ENCODE results near the gene TMEM131L.
"Not testable (repeated sequence)": the region's sequence is repeated elsewhere in the genome, so short reads cannot be mapped to it uniquely, and the experiment has no call there.

The TMEM131L gene

GRCh38 chr4:153589703-153590595 lies 123.8 kb downstream of the TMEM131L start:
- DNase-seq: no peak

DNA sequence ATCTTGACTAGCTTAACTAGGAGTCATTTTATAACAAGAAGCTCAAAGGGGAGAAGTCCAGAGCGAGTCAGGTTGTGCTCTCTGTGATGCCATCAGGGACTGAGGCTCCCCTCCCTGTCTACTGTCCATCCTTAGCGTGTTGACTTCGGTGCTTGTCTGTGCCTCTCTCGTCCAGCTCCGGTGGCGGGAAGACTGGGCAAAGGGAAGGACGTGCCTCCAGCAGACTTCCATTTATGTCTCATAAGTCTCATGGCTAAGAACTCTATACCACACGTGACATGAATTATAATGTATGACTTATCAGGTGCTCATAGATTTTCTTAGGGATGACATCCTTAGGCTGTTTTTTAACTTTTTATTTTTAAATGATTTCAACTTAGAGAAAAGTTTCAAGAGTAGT lies 125.3 kb downstream of the TMEM131L start:
- DNase-seq: no peak

DNA sequence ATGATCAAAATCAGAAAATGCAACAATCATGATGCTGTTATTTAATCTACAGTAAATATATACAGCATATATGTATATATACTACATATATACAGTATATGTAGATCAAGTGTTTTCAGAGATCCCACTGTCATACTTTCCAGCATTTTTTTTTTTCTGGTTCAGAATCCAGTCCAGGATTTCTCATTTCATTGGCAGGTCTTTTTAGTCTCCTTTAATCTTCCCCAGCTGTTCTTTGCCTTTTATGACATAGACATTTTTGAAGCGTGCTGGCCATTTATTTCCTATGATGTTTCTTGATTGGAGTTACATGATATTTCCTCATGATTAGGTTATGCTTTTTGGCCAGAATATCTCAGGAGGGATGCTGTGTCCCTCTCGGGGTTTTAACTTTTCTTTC lies 125.9 kb downstream of the TMEM131L start:
- no peak for DNase-seq

DNA sequence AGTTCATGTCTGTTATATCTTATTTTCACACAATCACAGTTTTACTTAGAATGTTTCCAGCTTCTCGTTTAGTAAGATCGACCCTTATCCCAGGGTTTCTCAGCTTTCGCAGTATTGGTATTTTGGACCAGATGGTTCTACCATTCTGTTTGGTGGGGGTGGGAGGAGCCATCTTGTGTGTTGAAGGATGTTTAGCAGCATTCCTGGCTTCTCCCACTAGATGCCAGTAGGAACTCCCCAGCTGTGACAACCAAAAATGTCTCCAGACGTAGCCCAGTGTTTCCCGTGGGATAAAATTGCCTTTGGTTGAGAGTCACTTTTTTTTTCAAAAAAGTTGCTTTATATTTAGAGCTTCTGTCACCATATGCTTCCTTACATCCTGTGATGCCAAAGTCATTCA lies 127.0 kb downstream of the TMEM131L start:
- DNase-seq: no peak

DNA sequence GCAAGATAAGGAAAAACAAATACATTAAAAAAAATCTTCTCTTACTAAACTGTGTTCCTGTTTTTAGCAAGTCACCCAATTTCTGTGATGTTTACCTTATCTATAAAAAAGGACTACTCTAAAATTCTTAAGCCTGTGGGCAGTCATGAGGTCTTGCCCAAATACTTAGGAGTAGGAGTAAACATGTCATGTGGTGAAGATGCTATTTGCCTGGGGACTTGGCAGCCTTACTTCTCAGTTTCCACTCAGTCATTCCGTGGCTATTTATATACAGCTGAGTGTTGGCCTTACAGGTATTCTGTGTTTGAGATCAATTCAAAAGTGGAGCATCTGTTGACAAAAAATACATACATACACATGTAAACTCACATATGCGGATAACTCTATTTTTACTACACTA lies 128.1 kb downstream of the TMEM131L start:
- DNase-seq: no peak

DNA sequence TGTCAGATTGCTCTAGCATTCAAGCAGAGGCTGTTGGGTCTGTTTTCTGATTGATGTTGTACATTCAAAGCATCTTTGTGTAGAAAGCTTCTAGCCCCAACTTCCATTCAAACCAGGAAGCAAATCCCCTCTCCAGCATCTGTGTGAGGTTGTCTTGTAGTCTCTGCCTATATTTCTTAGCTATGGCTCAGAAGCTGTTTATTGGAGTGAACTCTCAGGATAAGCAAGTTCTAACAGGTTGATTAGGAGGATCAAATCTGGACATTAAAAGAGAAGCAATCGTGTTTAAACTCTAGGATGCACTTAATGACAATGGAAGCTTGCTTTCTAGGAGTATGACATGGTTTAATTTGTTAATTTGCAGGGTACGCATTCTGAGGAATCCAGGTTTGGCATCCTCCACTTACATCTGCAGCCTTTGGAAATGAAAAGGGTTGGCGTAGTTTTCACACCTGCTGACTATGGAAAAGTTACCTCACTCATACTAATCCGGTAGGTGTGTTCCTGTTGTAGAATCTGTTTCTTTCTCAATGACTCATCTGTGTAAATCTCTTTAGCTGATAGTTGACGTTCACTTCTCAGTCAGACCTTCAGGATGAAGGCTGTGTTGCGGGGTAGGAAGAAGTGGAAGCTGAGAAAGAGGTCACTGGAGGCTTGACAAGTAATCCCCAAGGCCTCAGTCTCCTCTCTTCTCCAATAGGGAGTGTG lies 129.9 kb downstream of the TMEM131L start:
- no peak for DNase-seq

- no peak for DNase-seq
Measured at GRCh38 chr4:153602758-153603157, 136.6 kb downstream of the TMEM131L start.

DNA sequence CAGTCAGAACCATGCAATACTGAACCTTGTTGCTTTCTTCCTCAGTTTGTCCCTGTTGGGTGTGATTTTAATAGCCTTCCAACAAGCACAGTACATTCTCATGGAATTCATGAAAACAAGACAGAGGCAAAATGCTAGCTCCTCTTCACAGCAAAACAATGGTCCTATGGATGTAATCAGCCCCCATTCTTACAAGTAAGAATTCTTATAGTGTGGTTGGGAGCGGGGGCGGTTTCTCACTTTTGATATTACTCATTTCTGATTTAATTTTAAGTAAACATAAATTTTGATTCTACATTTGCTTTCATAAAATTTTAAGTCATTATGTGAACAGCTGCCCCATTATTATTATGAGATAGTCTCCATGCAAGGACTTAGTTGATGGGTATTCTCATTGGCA lies 137.1 kb downstream of the TMEM131L start:
- DNase-seq: no peak

DNA sequence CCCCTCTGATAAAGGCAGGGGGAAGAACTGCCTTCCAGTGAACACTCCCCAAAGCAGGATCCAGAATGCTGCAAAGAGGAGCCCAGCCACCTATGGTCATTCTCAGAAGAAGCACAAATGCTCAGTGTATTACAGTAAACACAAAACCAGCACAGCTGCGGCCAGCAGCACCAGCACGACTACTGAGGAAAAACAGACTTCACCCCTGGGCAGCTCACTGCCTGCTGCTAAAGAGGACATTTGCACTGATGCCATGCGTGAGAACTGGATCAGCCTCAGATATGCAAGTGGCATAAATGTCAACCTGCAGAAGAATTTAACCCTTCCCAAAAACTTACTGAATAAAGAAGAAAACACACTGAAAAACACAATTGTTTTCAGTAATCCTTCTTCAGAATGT lies 137.7 kb downstream of the TMEM131L start:
- no peak for DNase-seq

GRCh38 chr4:153609070-153609469 lies 142.9 kb downstream of the TMEM131L start:
- not testable (repeated sequence) for DNase-seq

- DNase-seq: no peak
Measured at GRCh38 chr4:153610623-153611376, 144.6 kb downstream of the TMEM131L start.

DNA sequence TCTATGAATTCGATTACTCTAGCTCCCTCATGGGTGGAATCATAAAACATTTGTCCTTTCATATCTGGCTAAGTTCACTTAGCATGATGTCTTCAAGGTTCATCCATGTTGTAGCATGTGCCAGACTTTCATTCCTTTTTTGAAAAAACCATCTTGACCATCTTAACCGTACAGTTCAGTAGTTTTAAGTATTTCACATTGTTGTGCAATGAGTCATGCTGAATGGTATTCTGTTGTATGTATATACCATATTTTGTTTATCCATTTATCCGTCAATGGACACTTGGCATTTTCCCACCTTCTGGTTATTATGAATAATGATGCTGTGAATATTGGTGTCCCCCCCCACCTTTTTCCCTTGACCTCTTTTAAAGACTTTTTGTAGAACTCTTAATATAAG lies 145.5 kb downstream of the TMEM131L start:
- no peak for DNase-seq

- DNase-seq: no peak
Measured at GRCh38 chr4:153612878-153613277, 146.7 kb downstream of the TMEM131L start.

DNA sequence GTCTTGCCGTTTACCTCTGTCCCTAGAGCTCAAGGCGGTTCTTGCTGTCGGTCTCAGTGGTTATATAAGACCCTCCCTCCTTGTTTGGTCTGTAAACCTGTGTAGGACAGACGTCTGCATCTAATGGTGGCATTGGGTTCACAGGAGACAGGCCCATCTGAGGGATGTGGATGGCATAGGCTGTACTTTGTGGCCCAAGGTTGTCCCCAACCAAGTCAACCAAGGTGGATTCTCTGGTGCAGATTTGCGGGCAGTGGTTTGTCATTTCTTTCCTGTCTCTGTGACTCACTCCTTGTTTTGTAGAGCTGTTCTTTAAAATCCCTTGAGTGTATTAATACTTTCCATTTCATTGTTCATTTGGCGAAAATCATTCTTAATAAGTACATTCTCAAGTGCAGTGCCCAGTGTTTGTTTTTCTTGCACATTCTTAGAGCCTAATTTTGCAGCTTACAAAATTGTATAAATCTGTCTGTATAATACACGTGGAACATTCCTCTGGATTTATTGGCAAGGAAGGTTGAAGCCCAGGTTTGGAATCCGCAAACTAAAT lies 149.9 kb downstream of the TMEM131L start:
- DNase-seq: no peak

GRCh38 chr4:153618833-153619232 lies 152.7 kb downstream of the TMEM131L start:
- DNase-seq: no peak

DNA sequence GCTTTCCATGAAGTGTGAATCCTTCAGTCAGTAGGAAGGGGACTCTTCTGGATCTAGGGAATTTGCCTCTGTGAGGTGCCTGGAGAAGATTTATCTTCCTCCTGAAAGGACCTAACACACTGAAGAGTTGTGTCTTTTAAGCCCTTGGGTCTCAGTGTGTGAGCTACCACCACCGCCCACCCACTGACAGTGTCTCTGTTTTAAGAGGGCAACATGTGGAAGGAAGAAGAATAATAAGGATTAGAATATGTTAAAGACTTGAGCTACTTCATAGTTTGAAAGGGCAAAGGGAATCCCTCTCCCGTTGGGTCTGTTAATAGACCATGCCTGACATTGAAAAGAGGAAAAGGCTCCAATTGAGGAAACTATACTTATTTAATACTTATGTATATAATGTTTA lies 153.7 kb downstream of the TMEM131L start:
- DNase-seq: no peak

DNA sequence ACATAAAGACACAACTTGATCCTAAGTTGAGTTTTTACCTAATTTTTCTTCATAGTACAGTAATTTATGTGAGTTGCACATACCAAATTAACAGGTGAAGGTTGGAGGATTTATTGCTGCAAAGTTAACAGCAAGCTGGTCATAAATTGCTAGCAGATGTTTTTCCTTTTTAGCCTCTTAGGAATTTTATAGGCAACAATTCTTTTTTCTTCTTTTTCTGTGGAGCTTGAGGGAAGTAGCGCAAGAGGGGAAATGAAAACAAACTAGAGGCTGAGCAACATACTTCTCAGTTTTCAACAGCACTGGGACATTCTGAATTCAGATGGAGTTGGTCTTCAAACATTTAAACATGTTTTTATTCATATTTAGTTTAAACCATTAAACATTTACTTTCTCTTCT lies 154.2 kb downstream of the TMEM131L start:
- no peak for DNase-seq

- DNase-seq: no peak
Measured at GRCh38 chr4:153622093-153622492, 155.9 kb downstream of the TMEM131L start.

GRCh38 chr4:153622778-153623240 lies 156.6 kb downstream of the TMEM131L start:
- no peak for DNase-seq

DNA sequence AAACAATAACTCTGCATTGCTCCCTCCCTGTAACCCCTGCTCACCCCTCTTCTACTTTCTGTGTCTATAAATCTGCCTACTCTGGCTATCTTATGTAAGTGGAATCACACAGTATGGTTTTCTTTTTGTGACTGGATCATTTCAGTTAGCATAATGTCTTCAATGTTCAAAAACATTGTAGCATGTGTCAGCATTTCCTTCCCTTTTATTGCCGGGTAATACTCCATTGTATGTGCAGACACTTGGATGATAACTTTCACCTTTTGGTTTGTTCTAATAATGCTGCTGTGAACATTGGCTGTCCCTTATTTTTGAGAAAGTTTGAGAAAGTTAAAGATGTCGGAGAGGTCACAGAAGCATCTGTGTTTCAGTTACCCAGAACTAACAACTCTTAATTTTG lies 157.3 kb downstream of the TMEM131L start:
- DNase-seq: no peak

DNA sequence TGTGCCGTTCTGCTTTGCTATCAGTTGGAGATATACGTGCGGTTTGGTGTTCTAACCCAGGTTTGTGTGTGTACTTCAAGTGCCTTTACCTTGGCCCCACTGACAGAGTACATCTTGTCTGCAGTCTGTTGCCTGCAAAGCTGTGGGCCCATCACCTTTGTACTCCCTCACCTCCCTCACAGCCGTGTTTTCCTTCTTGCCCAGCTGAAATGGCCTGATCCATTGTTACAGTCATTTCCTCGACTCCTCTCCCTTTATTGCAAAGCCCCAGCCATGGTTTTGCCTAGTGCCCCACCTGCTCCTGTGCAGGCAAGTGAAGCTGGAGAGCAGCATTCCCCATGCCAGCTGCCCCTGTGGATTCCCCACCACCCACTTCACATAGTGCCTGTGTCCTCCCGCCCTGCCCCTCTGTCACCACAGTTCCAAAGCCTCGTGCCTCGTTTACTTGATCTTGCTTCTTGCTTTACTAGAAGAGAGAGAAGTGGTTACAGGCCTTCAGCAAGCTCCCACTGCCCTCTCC lies 162.7 kb downstream of the TMEM131L start:
- no peak for DNase-seq

GRCh38 chr4:153629776-153630175 lies 163.6 kb downstream of the TMEM131L start:
- no peak for DNase-seq

Data from NCI-H187 (cell line).